Putamen (tissue), 1 donor: ENCODE data around the gene NEDD4L.
A peak's percentile ranks its signal among the peaks of the same experiment; 100 is the strongest.

Experiments used
- DNase-seq: peaks from one replicate; pipeline ENCODE4 v3.0.0-alpha.2; 2016; ENCODE audit warnings: low spot score

NEDD4L gene

DNA sequence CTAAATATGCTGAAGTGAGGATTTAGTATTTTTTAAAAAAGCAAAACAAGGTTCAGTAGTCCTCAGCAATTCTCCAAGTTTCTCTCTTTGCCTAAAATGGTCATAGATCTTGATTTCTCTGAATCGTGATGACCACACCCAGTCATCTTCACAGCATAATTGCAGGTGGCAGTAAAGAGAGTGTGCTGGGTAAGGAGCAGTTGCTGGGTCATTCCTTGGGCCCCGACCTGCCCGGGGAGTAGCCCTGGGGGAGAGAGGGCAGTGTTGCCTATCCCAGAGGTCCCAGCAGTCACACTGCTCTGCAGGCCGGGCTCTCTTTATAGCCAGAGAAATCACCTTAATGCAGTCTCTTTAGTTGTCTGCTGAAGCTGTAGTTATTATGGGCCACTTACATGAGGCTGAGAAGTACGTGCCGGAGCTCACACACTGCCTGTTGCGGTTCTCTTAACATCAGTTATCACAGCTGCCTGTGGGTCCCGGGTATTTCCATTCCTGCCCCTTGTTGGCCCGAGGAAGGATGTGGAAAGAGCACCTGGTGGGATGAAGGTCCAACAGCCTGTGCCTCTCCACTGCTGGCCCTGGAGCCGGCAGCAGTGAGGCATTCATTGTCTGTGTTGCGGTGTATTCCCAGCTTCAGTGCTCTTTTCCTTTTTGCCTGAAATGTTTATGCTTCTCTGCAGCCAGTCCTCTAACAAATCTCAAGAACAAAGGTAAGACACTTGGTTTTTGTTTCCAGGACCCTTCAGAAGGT is 354.8 kb downstream of the NEDD4L start:
- DNase-seq, result no peak

- DNase-seq, result no peak
These were observed 356.4 kb downstream of the NEDD4L start for GRCh38 chr18:58400331-58400870.

DNA sequence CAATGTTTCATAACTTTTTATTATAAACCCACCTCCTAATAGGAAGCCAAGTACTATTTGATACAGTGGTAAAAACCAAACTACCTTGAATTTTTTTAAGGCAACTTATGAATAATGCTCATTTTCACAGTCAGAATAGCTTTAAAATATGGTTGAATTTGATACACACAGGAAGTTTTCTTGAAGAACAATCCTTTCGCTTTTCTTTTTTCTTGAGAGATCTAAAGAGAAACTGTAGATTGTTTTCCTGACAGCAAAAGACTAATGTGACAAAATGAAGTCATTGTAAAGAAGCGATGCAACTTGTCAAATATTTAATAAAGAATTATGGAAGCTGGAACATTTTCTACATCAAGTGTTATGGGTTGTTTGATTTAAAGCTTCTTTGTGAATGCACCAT is 357.2 kb downstream of the NEDD4L start:
- DNase-seq, result no peak

GRCh38 chr18:58402247-58402646 is 358.2 kb downstream of the NEDD4L start:
- no peak for DNase-seq

- DNase-seq, result no peak
These were observed 359.1 kb downstream of the NEDD4L start for GRCh38 chr18:58402951-58403702.

- no peak for DNase-seq
These were observed 359.9 kb downstream of the NEDD4L start for GRCh38 chr18:58403799-58404455.

GRCh38 chr18:58405107-58405898 is 361.3 kb downstream of the NEDD4L start:
- DNase-seq, result no peak

- no peak for DNase-seq
These were observed 363.2 kb downstream of the NEDD4L start for GRCh38 chr18:58407263-58407648.

- no peak for DNase-seq
These were observed 363.8 kb downstream of the NEDD4L start for GRCh38 chr18:58407649-58408407.

- DNase-seq, result no peak
These were observed 364.6 kb downstream of the NEDD4L start for GRCh38 chr18:58408665-58409064.

DNA sequence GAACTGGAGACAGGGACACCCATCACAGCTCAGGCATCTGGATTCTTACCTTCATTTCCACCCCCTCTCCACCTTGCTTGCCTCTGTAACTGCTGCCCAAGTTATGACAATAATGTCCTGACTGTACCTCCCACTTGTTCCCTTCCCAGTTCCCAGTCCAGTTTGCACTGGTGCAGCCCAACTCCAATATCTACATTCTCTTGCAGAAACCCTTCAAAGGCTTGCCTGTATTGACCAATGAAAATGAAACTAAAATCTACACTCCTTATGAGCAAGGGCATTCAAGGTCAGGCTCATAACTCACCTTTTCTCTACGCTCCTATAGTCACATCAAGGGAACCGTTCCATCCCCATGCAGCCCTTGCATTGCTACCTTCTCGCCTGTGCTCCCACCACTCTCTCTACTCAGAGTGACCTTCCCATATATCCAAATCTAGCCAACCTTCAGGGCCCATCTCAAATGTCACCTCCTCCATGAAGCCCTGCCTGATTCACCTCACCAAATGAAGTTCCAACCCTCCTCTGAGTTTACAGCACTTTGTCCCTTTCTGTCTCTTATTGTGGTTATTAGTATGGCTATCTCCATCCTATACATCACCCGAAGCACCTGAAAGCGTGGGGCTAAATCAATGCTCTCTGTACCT is 365.9 kb downstream of the NEDD4L start:
- no peak for DNase-seq

GRCh38 chr18:58411323-58411722 is 367.3 kb downstream of the NEDD4L start:
- DNase-seq, result no peak

DNA sequence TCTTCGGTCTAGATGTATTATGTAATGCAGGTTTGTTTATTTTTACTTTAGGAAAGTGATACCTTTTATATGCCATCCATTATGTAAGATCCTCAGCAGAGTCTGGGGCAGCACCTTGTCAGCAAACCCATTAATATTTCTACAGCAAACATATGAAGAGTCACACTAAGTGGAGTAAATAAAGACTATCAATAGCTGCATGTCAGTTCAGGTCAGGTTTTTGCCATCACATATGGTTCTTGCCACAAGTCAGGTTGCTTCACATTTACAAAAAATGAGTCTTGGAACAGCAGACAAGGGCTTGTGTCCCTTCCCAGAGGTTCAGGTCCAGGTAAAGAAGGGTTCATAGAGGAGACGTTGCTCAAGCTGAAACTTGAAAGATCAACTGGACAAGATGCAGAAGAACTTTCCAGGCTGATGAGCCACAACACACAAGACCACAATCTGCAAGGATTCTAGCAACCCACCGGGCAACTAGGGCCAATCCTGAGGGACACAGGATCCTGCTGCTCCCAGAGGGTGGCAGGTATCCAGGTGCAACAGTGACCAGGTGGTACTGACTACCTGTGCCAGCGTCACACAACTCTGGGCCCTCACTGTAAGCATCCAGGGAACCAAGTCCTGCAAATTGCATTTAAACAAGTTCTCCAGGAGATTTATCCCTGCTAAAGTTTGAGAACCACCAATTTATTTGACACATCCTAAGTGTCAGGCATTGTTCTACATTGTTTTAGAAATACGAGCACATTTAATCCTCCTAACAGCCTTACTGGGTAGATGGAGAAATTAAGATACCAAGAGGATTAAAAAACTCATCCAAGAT is 369.0 kb downstream of the NEDD4L start:
- DNase-seq, result no peak

DNA sequence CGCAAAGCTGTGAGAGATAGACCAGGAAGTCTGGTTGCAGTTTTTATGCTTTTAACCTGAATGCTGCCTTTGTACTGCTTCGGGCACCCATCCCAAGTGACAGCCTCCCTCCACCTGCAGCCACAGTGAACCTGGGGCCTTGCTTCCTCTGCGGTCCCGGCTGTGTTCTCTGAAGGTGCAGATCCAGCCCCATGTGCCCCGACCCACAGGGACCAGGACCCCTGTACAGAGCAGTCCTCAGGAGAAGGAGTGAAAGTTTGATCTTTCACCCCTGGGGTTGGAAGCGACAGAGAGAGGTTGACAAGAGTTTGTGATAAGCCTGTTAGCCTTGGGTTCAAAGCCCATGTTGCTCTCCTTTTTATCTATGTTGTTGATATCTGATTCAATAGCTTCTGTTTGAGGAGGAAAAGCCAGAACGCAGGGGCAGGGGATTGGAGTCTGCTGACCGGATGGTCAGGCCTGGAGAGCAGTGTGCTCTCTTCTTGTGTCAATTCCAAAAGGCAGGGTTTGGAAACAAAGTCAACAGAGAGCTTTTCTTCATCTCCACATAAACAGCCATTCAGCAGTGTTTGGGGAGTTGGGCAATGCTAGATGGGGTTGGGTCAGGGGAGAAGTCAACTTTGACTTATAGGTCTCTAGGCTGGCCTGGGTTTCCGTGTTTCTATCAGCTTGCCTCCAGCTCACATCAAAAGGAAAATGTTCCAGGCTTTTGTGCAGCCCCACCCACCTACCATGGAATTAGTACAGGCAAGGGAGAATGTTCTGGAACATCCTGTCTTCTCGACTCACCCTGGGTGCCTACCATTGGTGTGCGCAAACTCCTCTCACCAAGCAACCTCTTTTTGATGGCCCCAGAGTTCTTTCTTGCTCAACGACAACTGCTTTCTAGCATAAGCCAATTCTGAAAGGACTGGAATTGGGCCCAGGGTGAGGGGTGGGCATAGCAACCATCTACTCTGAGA is 369.9 kb downstream of the NEDD4L start:
- no peak for DNase-seq

GRCh38 chr18:58416014-58416703 is 372.1 kb downstream of the NEDD4L start:
- DNase-seq, result peak; percentile 33

GRCh38 chr18:58416704-58417683 is 373.0 kb downstream of the NEDD4L start:
- no peak for DNase-seq

GRCh38 chr18:58417752-58418151 is 373.7 kb downstream of the NEDD4L start:
- DNase-seq, result no peak
